ENCODE measurements around the gene KLKB1.

- TF ChIP-seq MAX (IDR thresholded peaks at IDR 0.05; ENCODE audit: insufficient read depth, insufficient read length) (no peak), CTCF (IDR thresholded peaks at IDR 0.05; ENCODE audit: extremely low read depth in 1 of 2, insufficient read depth in 1 of 2, low read depth in 1 of 2, low read length in 2 of 2) (no peak), MYC (IDR thresholded peaks at IDR 0.05; ENCODE audit: low read depth, low read length) (no peak), EZH2 (IDR thresholded peaks at IDR 0.05; ENCODE audit: borderline replicate concordance, low read depth, low read length, severe bottlenecking) (no peak), POLR2A (IDR thresholded peaks at IDR 0.05; ENCODE audit: low read depth, low read length) (no peak), POLR2AphosphoS5 (IDR thresholded peaks at IDR 0.05; ENCODE audit: insufficient read depth, low read depth, low read length) (no peak), GATA2 (IDR thresholded peaks at IDR 0.05; ENCODE audit: insufficient read depth, insufficient read length, low read depth, low read length) (no peak), FOS (IDR thresholded peaks at IDR 0.05; ENCODE audit: borderline replicate concordance, insufficient read depth, low read length) (no peak)
Measured at GRCh38 chr4:186236126-186236525, 8.8 kb downstream of the KLKB1 start.

All from endothelial cell of umbilical vein (primary cell).